OCI-LY7 (cell line): ENCODE measurements around the gene DHPS. TPM values are rescaled to one million over a fixed set of nuclear protein-coding genes. Genes with fewer than 3 reads are reported as not detected.

ENCODE experiments used
- BruUV-seq: library from RNA; stranded (reverse); fragments of 400-500 nt; replicated peaks from 2 replicates; lab custom pipeline; 2021; lab: Mats Ljungman, UMichigan
- CTCF ChIA-PET: fragments of 300-600 bp; sonication (Branson Sonifier 250); formaldehyde crosslinking; loops from one replicate; lab custom pipeline; 2022; ENCODE audit warnings: antibody characterized with exemption; ENCODE audit not compliant: unreplicated experiment; lab: Charles Lee
- POLR2A ChIA-PET: fragments of 300-600 bp; sonication (Branson Sonifier 250); formaldehyde crosslinking; loops from one replicate; lab custom pipeline; 2022; ENCODE audit warnings: antibody characterized with exemption; lab: Charles Lee
- DNase-seq: peaks from one replicate; pipeline ENCODE4 v3.0.0-alpha.2; 2015; ENCODE audit warnings: low spot score
- H2AFZ ChIP-seq: fragments of 200-600 bp; sonication (generic), shearing (Covaris generic); 2 replicates; pipeline ENCODE4 v1.6.1; 2014; ENCODE audit warnings: mild to moderate bottlenecking, antibody characterized with exemption, low read length, moderate library complexity
- H3K27ac ChIP-seq: fragments of 200-600 bp; sonication (generic); 2 replicates; pipeline ENCODE4 v1.5.1; 2014; ENCODE audit warnings: mixed run types, low read depth, mild to moderate bottlenecking, moderate library complexity, low read length, inconsistent platforms; ENCODE audit not compliant: poor library complexity, severe bottlenecking
- H3K36me3 ChIP-seq: fragments of 200-600 bp; sonication (generic); 2 replicates; pipeline ENCODE4 v1.6.1; 2014; ENCODE audit warnings: mild to moderate bottlenecking, antibody characterized with exemption, low read length, moderate library complexity, mixed read lengths; ENCODE audit not compliant: insufficient read depth
- H3K4me1 ChIP-seq: fragments of 200-600 bp; sonication (generic); 2 replicates; pipeline ENCODE4 v1.5.1; 2014; ENCODE audit warnings: mild to moderate bottlenecking, low read length; ENCODE audit not compliant: insufficient read depth, poor library complexity, severe bottlenecking
- H3K4me2 ChIP-seq: fragments of 200-600 bp; sonication (generic); 2 replicates; pipeline ENCODE4 v1.6.1; 2014; ENCODE audit warnings: mild to moderate bottlenecking, low read length
- H3K4me3 ChIP-seq: fragments of 200-600 bp; sonication (generic); 2 replicates; pipeline ENCODE4 v1.5.1; 2014; ENCODE audit warnings: mild to moderate bottlenecking, low read depth, low read length; ENCODE audit not compliant: poor library complexity, severe bottlenecking
- H3K79me2 ChIP-seq: fragments of 200-600 bp; sonication (generic); 2 replicates; pipeline ENCODE4 v1.6.1; 2016; ENCODE audit warnings: low read depth, mild to moderate bottlenecking, low read length, moderate library complexity, mixed read lengths; ENCODE audit not compliant: insufficient read depth
- H3K9me2 ChIP-seq: fragments of 200-600 bp; sonication (generic); 2 replicates; pipeline ENCODE4 v1.6.1; 2016; ENCODE audit warnings: mild to moderate bottlenecking, low read length, mixed read lengths; ENCODE audit not compliant: insufficient read depth
- H3K9me3 ChIP-seq: fragments of 200-600 bp; sonication (generic); 2 replicates; pipeline ENCODE4 v1.6.1; 2014; ENCODE audit warnings: mild to moderate bottlenecking, mixed run types, low read length, mixed read lengths
- H4K20me1 ChIP-seq: fragments of 200-600 bp; sonication (generic); 2 replicates; pipeline ENCODE4 v1.6.1; 2014; ENCODE audit warnings: mild to moderate bottlenecking, antibody characterized with exemption, low read length, moderate library complexity, mixed read lengths; ENCODE audit not compliant: insufficient read depth
- EZH2phosphoT487 ChIP-seq: fragments of 200-600 bp; sonication (generic); IDR thresholded peaks from 2 replicates; pipeline ENCODE4 v1.6.1; 2018; ENCODE audit warnings: low read depth, borderline replicate concordance, mild to moderate bottlenecking, mixed run types, antibody characterized with exemption, low read length, moderate library complexity, mixed read lengths
- intact Hi-C: fragments of 100-400 bp; cut with micrococcal nuclease; formaldehyde crosslinking; loops from one replicate; pipeline ENCODE4 v1.10.0; 2022; ENCODE audit not compliant: unreplicated experiment
- total RNA-seq, 2 experiments: library from RNA; depleted of rRNA in 1 of 2; stranded (reverse); fragments of >200 nt in 1 of 2; shearing (Covaris generic) in 1 of 2; gene quantifications; 2 replicates each; pipeline ENCODE4 v1.2.3, GENCODE V29; 2014 to 2022
- TF ChIP-seq, protein P1 (sequence below): fragments of 200-600 bp; sonication (generic); conservative IDR thresholded peaks from 2 replicates; pipeline ENCODE4 v1.5.1; 2014; ENCODE audit warnings: mild to moderate bottlenecking, antibody characterized with exemption, low read length, moderate library complexity, mixed read lengths

The DHPS gene
- total RNA-seq, 2 experiments from 2014 or later: 101 to 102 TPM

DNA sequence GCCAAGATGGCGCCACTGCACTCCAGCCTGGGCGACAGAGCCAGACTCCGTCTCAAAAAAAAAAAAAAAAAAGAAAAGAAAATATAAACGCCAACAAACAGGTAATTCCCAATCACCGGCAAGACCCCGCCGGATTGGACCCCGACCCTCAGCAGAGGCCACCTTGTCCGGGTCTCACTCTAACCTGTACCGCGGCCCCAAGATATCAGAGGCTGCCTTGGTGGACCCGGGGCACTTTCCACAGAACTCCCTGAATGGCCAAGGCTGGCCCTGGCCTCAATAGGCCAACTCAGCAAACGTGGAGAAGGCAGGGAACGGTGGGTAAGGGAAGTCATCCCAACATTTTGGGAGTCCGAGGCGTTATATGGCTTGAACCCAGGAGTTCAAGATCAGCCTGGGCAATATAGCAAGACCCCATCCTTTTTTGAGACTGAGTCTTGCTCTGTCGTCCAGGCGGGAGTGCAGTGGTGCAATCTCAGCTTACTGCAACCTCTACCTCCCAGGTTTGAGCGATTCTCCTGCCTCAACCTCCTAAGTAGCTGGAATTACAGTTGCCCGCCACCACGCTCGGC is 43.0 kb downstream of the DHPS start:
- CTCF ChIA-PET: no interaction called here
- no TSS peak for BruUV-seq
- POLR2A ChIA-PET: no interaction called here

DNA sequence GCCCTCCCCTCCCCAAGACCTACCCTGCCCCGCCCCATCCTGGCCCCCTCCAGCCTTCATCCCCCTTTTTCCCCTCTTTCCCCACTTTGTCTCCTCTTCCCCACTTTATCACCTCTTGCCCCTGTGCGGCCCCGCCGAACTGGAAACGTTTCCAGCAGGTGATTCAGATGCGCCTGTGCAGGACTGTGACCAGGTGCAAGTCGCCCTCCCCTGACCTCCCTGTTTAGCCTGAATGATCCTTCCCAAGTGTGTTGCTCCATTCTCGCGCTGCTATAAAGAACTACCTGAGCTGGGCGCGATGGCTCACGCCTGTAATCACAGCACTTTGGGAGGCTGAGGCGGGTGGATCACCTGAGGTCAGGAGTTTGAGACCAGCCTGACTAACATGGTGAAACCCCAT is 45.0 kb downstream of the DHPS start:
- H3K36me3 ChIP-seq: no peaks in the 10 kb centered on the region
- no peak overlapping the region for H3K27ac ChIP-seq
- intact Hi-C loops: no loop called here
- ChIA-PET POLR2A (no interaction called here), CTCF (no interaction called here)
- no peak overlapping the region for H2AFZ ChIP-seq
- no peaks in the 10 kb centered on the region for H3K79me2 ChIP-seq
- no peak overlapping the region for H3K4me3 ChIP-seq
- no peaks in the 10 kb centered on the region for H3K9me3 ChIP-seq
- no TSS peak for BruUV-seq
- H4K20me1 ChIP-seq: no peaks in the 10 kb centered on the region; the same call in 1 of the 2 replicates
- H3K4me1 ChIP-seq: peaks cover 6% of the 10 kb centered on the region
- no peak for TF ChIP-seq EZH2phosphoT487
- TF ChIP-seq, protein P1, sequence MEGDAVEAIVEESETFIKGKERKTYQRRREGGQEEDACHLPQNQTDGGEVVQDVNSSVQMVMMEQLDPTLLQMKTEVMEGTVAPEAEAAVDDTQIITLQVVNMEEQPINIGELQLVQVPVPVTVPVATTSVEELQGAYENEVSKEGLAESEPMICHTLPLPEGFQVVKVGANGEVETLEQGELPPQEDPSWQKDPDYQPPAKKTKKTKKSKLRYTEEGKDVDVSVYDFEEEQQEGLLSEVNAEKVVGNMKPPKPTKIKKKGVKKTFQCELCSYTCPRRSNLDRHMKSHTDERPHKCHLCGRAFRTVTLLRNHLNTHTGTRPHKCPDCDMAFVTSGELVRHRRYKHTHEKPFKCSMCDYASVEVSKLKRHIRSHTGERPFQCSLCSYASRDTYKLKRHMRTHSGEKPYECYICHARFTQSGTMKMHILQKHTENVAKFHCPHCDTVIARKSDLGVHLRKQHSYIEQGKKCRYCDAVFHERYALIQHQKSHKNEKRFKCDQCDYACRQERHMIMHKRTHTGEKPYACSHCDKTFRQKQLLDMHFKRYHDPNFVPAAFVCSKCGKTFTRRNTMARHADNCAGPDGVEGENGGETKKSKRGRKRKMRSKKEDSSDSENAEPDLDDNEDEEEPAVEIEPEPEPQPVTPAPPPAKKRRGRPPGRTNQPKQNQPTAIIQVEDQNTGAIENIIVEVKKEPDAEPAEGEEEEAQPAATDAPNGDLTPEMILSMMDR: no peak
- no peak overlapping the region for H3K4me2 ChIP-seq
- H3K9me2 ChIP-seq: no peaks in the 10 kb centered on the region
- no peak for DNase-seq

More for the DNA sequence above, 43.0 kb downstream of the DHPS start:
- H3K9me2 ChIP-seq: no peaks in the 10 kb centered on the region
- H3K4me1 ChIP-seq: peaks cover 6% of the 10 kb centered on the region
- no peak for DNase-seq
- intact Hi-C loops: no loop called here
- H3K4me2 ChIP-seq: no peak overlapping the region
- no peaks in the 10 kb centered on the region for H3K36me3 ChIP-seq
- no peaks in the 10 kb centered on the region; the same call in 1 of the 2 replicates for H4K20me1 ChIP-seq
- no peak overlapping the region for H3K4me3 ChIP-seq
- H3K79me2 ChIP-seq: no peaks in the 10 kb centered on the region
- no peak overlapping the region for H2AFZ ChIP-seq
- no peak for TF ChIP-seq EZH2phosphoT487
- TF ChIP-seq, protein P1: no peak
- no peaks in the 10 kb centered on the region for H3K9me3 ChIP-seq
- H3K27ac ChIP-seq: no peak overlapping the region

DNA sequence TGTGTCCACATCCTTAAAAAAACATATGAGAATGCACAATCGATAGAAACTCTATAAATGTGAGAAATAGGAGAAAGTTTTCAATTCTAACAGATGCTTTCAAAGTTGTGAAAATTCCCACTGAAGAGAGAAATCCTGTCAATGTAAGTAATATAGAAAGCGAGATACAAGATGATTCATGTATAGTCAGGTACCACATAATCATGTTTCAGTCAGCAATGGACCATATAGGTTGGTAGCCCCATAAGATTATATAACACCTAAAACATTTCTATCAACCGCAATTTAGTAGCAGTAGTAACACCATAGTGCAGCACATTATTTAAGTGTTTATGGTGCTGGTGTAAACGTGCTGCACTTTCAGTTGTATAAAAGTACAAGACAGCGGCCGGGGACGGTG is 52.5 kb downstream of the DHPS start:
- TF ChIP-seq, protein P1: no peak
- no peak for TF ChIP-seq EZH2phosphoT487
- intact Hi-C loops: no loop called here
- H4K20me1 ChIP-seq: no peaks in the 10 kb centered on the region; the same call in 1 of the 2 replicates
- ChIA-PET POLR2A (no interaction called here), CTCF (no interaction called here)
- DNase-seq: no peak
- H3K4me1 ChIP-seq: no peaks in the 10 kb centered on the region
- H3K4me3 ChIP-seq: no peak overlapping the region
- peaks cover 50% of the 10 kb centered on the region for H3K36me3 ChIP-seq
- H3K9me2 ChIP-seq: no peaks in the 10 kb centered on the region
- H3K27ac ChIP-seq: no peak overlapping the region
- H3K9me3 ChIP-seq: no peaks in the 10 kb centered on the region; the same call in 1 of the 2 replicates
- BruUV-seq: TSS peak; percentile 57
- H3K4me2 ChIP-seq: no peak overlapping the region
- H2AFZ ChIP-seq: no peak overlapping the region
- H3K79me2 ChIP-seq: no peaks in the 10 kb centered on the region
